GM12872 (cell line): ENCODE results near the gene RARA.

Experiments used
- CTCF ChIP-seq: IDR thresholded peaks from 3 replicates; pipeline ENCODE4 v1.5.1; 2011; ENCODE audit warnings: low read depth, mild to moderate bottlenecking, low read length, moderate library complexity; ENCODE audit not compliant: insufficient read depth

The RARA gene

GRCh38 chr17:40320756-40321523, 12.0 kb downstream of the RARA start:
- TF ChIP-seq CTCF = no peak

GRCh38 chr17:40321524-40321929, 12.5 kb downstream of the RARA start:
- no peak for TF ChIP-seq CTCF

DNA sequence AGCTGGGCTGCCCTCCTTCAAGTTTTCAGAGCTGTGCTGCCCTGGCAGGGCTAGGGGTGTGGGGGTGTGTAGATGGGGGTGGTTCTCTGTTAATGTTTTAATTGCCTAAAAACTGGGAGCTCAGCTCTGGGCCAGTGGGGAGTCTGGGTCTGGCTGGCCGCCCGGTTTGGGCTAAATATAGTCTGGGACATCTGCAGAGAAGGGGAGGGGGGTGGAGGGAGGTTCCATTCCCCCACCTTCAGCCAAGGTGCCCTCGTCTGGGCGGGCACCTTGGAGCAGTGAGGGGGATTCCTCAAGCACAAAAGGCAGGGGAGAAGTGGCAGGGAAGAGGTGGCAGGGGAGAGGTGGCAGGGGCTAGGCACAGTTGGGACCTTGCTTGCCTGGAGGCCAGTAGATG, 13.0 kb downstream of the RARA start:
- no peak for TF ChIP-seq CTCF

DNA sequence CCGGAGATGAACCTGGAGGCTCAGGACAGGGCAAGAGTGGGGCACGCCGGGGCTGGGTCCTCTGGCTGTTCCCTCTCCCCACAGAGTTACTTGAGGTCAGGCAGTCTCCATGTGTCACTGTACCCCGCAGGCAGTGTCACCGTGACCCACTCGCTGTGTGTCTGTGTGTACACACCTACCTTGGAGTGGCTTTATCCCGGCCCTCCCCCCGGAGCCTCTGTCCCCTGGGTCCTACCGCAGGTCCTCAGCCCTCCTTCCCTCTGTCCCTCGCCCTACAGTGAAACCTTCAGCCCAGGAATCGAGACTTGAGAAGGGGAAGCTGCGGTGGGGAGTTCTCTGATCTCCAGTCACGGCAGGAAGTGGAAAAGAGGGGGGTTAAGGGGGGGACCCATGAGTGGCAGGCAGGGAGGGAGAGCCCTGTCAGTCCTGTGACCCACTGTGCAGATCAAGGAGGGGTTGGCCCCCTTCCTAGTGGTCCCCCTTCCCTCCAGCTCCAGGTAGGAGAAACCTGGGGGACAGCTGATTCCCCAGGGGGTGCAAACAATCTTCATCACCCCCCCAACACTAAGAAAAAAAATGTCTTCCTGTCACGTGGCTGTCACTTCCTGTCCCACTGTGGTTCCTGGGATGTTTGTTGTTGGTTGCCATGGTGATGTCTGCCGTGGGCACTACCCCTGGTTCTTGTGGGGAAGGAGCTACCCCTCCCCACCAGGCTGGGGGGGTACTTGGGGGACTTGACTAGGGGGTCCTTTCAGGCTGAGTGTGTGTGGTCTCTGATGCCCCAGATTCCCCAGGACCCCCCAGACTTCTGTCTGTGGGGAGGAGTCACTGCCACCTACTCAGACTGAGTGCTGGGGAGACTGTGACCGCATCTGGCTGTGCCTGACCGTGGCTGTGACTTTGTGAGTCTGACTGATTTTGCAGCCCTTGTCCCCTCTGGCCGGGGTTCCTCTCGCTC, 13.7 kb downstream of the RARA start:
- no peak for TF ChIP-seq CTCF

- no peak for TF ChIP-seq CTCF
Observed at GRCh38 chr17:40323391-40324381, 14.7 kb downstream of the RARA start.

DNA sequence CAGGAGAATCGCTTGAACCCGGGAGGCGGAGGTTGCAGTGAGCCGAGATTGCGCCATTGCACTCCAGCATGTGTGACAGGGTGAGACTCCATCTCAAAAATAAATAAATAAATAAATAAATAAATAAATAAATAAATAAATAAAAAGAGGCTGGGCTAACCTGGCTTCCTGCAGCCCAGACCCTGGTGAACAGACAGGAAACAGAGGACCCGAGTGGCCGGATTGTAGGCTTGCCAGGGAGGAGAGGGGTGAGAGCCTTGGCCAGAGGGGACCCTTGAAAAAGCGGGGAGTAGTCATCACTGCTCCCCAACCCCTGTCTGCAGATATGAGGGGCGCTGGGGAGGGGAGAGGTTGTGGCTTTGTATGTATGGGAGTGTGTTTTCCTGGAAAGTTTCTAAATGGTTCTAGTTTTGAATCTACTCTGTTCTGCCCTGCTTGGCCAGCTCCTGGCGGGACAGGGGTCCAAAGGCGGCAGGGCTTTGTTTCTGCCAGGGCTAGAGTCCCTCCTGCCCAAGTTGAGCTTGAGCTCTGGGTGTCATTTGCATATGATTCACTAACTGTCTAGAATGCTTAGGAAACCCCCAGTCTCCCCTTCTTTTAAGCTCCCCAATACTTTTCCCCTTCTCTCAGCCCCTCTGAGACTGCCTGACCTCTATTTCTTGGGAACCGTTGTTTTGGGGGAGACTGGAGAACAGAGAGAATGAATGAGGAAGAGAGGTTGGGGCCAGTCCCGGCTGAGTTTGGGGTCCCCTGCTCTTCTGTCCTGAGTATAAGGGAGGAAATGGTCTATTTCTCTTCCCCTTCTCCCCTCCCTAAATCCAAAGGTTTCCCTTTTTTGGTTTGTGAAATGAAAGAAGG, 16.4 kb downstream of the RARA start:
- TF ChIP-seq CTCF = no peak
